Measurements from ENCODE around the gene PAQR9. TPM values are rescaled to one million over a fixed set of nuclear protein-coding genes. Genes with fewer than 3 reads are reported as not detected.

PAQR9 gene
- total RNA-seq, 1 experiment from 2014 or later: not detected

GRCh38 chr3:142983318-142983717 is 19.8 kb upstream of the PAQR9 start:
- no peaks in the 10 kb centered on the region for H3K27me3 ChIP-seq (ENCODE audit: insufficient read depth, low read depth)
- H3K36me3 ChIP-seq (ENCODE audit: low read depth): no peaks in the 10 kb centered on the region
- H3K9me3 ChIP-seq (ENCODE audit: insufficient read depth, low read depth): no peaks in the 10 kb centered on the region
- H2AFZ ChIP-seq: no peak overlapping the region
- TF ChIP-seq EZH2 (IDR thresholded peaks at IDR 0.05; ENCODE audit: low read depth): no peak
- no peak for TF ChIP-seq CTCF (conservative IDR thresholded peaks at IDR 0.05)
- POLR2A ChIA-PET (ENCODE audit: unreplicated experiment): no interaction called here
- intact Hi-C loops (cut with micrococcal nuclease; ENCODE audit: unreplicated experiment): no loop called here
- H3K4me2 ChIP-seq: no peak overlapping the region
- H3K27ac ChIP-seq: no peak overlapping the region
- no peak overlapping the region for H3K4me3 ChIP-seq
- no peaks in the 10 kb centered on the region for H3K4me1 ChIP-seq (replicated peaks; ENCODE audit: insufficient read depth)
- CTCF ChIA-PET: no interaction called here
- no peak for DNase-seq
- no peaks in the 10 kb centered on the region for H4K20me1 ChIP-seq (ENCODE audit: insufficient read depth)
- H3K79me2 ChIP-seq (ENCODE audit: low read depth): no peaks in the 10 kb centered on the region
- no TSS peak for BruUV-seq (replicated peaks)
- H3F3A ChIP-seq (ENCODE audit: insufficient read depth, low read depth): no peaks in the 10 kb centered on the region
- H3K9me2 ChIP-seq (ENCODE audit: insufficient read depth): peaks cover 8% of the 10 kb centered on the region; the same call in 1 of the 2 replicates

GRCh38 chr3:142982038-142982773 is 18.7 kb upstream of the PAQR9 start:
- Histone ChIP-seq H3K9me3 (ENCODE audit: insufficient read depth, low read depth) (no peaks in the 10 kb centered on the region), H3K4me2 (no peak overlapping the region), H3K27ac (no peak overlapping the region), H2AFZ (no peak overlapping the region), H3K4me1 (replicated peaks; ENCODE audit: insufficient read depth) (peaks cover 3% of the 10 kb centered on the region), H3F3A (ENCODE audit: insufficient read depth, low read depth) (peaks cover 3% of the 10 kb centered on the region), H3K27me3 (ENCODE audit: insufficient read depth, low read depth) (no peaks in the 10 kb centered on the region), H3K4me3 (no peak overlapping the region), H3K36me3 (ENCODE audit: low read depth) (no peaks in the 10 kb centered on the region), H3K9me2 (ENCODE audit: insufficient read depth) (peaks cover 10% of the 10 kb centered on the region; the same call in 1 of the 2 replicates), H3K79me2 (ENCODE audit: low read depth) (no peaks in the 10 kb centered on the region), H4K20me1 (ENCODE audit: insufficient read depth) (no peaks in the 10 kb centered on the region)
- intact Hi-C loops (cut with micrococcal nuclease; ENCODE audit: unreplicated experiment): no loop called here
- no peak for DNase-seq
- ChIA-PET POLR2A (ENCODE audit: unreplicated experiment) (no interaction called here), CTCF (no interaction called here)
- TF ChIP-seq EZH2 (IDR thresholded peaks at IDR 0.05; ENCODE audit: low read depth) (no peak), CTCF (conservative IDR thresholded peaks at IDR 0.05) (no peak)
- BruUV-seq (replicated peaks): no TSS peak

- Histone ChIP-seq H3K79me2 (ENCODE audit: low read depth) (no peaks in the 10 kb centered on the region), H4K20me1 (ENCODE audit: insufficient read depth) (no peaks in the 10 kb centered on the region), H3K4me1 (replicated peaks; ENCODE audit: insufficient read depth) (peaks cover 14% of the 10 kb centered on the region), H3K4me2 (no peak overlapping the region), H3K4me3 (no peak overlapping the region), H3K27me3 (ENCODE audit: insufficient read depth, low read depth) (no peaks in the 10 kb centered on the region), H3F3A (ENCODE audit: insufficient read depth, low read depth) (peaks cover 12% of the 10 kb centered on the region), H3K9me3 (ENCODE audit: insufficient read depth, low read depth) (no peaks in the 10 kb centered on the region), H3K36me3 (ENCODE audit: low read depth) (no peaks in the 10 kb centered on the region), H2AFZ (no peak overlapping the region), H3K9me2 (ENCODE audit: insufficient read depth) (peaks cover 10% of the 10 kb centered on the region; the same call in 1 of the 2 replicates), H3K27ac (no peak overlapping the region)
- no peak for DNase-seq
- ChIA-PET POLR2A (ENCODE audit: unreplicated experiment) (no interaction called here), CTCF (interaction anchor here (0.7 kb wide), 1 partner anchor 152 kb away, joined by 4 read pairs; no protein-coding TSS in a partner anchor)
- intact Hi-C loops (cut with micrococcal nuclease; ENCODE audit: unreplicated experiment): no loop called here
- TF ChIP-seq CTCF (conservative IDR thresholded peaks at IDR 0.05) (no peak), EZH2 (IDR thresholded peaks at IDR 0.05; ENCODE audit: low read depth) (no peak)
- BruUV-seq (replicated peaks): no TSS peak
Measured at GRCh38 chr3:142981108-142981507, 17.6 kb upstream of the PAQR9 start.
